ENCODE results near the gene SELENOF. TPM values are rescaled to one million over a fixed set of nuclear protein-coding genes. Genes with fewer than 3 reads are reported as not detected.

The SELENOF gene
- total and polyA plus RNA-seq, 10 of the 15 experiments (the other 5 are each of a cell fraction or from before 2014, with no cell fraction given), result 98.7 to 254 (median 172) TPM

DNA sequence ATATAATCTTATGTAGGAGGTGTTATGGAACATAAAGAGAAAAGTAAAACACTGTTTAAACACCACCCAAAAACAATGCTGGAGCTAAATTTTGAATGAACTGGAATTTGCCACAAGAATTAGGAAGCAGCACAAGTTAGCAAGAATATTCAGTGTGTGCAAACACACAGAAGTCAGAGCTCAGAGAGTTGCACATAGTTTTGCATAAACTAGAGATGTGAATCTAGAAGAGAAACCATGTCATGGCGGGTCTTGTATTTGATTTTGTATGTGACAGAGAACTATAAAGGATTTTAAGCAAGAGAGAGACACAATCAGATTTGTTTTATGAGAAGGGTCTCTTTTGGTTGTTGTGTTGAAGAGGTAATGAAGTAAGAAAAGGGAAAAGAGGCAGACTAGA is 38.2 kb downstream of the SELENOF start:
- POLR2A ChIA-PET, result no interaction called here
- Histone ChIP-seq H3K4me1 (ENCODE audit: control insufficient read depth, insufficient read depth, low read length) (no peaks in the 10 kb centered on the region), H2AFZ (ENCODE audit: control insufficient read depth, low read depth, low read length) (no peak overlapping the region), H3K36me3 (ENCODE audit: control insufficient read depth in 2 of 2, insufficient read depth in 2 of 2, low read length in 1 of 2) (peaks cover 0 to 14% of the 10 kb centered on the region in 2 experiments; a peak in 2 of 4 replicates), H4K20me1 (ENCODE audit: control insufficient read depth, insufficient read depth) (no peaks in the 10 kb centered on the region), H3K9ac (ENCODE audit: control insufficient read depth, insufficient read depth, low read length) (no peak overlapping the region), H3K27me3 (replicated peaks in 1 of 2; ENCODE audit: control insufficient read depth in 2 of 2, insufficient read depth in 2 of 2, low read length in 1 of 2) (no peaks in the 10 kb centered on the region), H3K79me2 (ENCODE audit: control insufficient read depth, insufficient read depth, low read length) (no peaks in the 10 kb centered on the region), H3K9me3 (replicated peaks; ENCODE audit: control insufficient read depth, insufficient read depth, low read length) (no peaks in the 10 kb centered on the region; the same call in 1 of the 3 replicates), H3K27ac (ENCODE audit: control insufficient read depth, insufficient read depth) (no peak overlapping the region), H3K4me2 (ENCODE audit: control insufficient read depth, insufficient read depth) (no peak overlapping the region), H3K4me3 (no peak overlapping the region)
- FAIRE-seq (no peak), ATAC-seq (no peak), DNase-seq (ENCODE audit: low read depth, low spot score) (no peak)
- CTCF ChIA-PET, result no interaction called here
- TF ChIP-seq HCFC1 (IDR thresholded peaks at IDR 0.05; ENCODE audit: low read length) (no peak), TARDBP (IDR thresholded peaks at IDR 0.05; ENCODE audit: borderline replicate concordance) (no peak), MYC (IDR thresholded peaks at IDR 0.05; ENCODE audit: insufficient read depth, insufficient read length, insufficient replicate concordance, low read length, severe bottlenecking) (no peak), RB1 (IDR thresholded peaks at IDR 0.05; ENCODE audit: borderline replicate concordance) (no peak), HDGF (IDR thresholded peaks at IDR 0.05) (no peak), RELA (IDR thresholded peaks at IDR 0.05; ENCODE audit: borderline replicate concordance, partially characterized antibody) (no peak), ZNF622 (IDR thresholded peaks at IDR 0.05) (no peak), EGR1 (IDR thresholded peaks at IDR 0.05; ENCODE audit: borderline replicate concordance in 1 of 2, low read depth in 2 of 2, low read length in 2 of 2) (no peak), HDAC2 (IDR thresholded peaks at IDR 0.05) (no peak), ZNF274 (IDR thresholded peaks at IDR 0.05; ENCODE audit: insufficient read depth, insufficient read length) (no peak), CBX3 (IDR thresholded peaks at IDR 0.05; ENCODE audit: borderline replicate concordance, low read depth) (no peak), ESRRA (IDR thresholded peaks at IDR 0.05; ENCODE audit: low read length) (no peak), RFX5 (IDR thresholded peaks at IDR 0.05; ENCODE audit: low read depth, low read length) (no peak), BRCA1 (IDR thresholded peaks at IDR 0.05; ENCODE audit: low read depth, low read length) (no peak), BMI1 (IDR thresholded peaks at IDR 0.05; ENCODE audit: borderline replicate concordance) (no peak), MEF2A (IDR thresholded peaks at IDR 0.05; ENCODE audit: insufficient read depth, low read depth, low read length) (no peak), NR2C2 (IDR thresholded peaks at IDR 0.05; ENCODE audit: borderline replicate concordance, control insufficient read depth, insufficient read length, low read depth) (no peak)
- TF ChIP-seq, protein P1, sequence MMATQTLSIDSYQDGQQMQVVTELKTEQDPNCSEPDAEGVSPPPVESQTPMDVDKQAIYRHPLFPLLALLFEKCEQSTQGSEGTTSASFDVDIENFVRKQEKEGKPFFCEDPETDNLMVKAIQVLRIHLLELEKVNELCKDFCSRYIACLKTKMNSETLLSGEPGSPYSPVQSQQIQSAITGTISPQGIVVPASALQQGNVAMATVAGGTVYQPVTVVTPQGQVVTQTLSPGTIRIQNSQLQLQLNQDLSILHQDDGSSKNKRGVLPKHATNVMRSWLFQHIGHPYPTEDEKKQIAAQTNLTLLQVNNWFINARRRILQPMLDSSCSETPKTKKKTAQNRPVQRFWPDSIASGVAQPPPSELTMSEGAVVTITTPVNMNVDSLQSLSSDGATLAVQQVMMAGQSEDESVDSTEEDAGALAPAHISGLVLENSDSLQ (IDR thresholded peaks at IDR 0.05), result no peak
- TF ChIP-seq, protein P2, sequence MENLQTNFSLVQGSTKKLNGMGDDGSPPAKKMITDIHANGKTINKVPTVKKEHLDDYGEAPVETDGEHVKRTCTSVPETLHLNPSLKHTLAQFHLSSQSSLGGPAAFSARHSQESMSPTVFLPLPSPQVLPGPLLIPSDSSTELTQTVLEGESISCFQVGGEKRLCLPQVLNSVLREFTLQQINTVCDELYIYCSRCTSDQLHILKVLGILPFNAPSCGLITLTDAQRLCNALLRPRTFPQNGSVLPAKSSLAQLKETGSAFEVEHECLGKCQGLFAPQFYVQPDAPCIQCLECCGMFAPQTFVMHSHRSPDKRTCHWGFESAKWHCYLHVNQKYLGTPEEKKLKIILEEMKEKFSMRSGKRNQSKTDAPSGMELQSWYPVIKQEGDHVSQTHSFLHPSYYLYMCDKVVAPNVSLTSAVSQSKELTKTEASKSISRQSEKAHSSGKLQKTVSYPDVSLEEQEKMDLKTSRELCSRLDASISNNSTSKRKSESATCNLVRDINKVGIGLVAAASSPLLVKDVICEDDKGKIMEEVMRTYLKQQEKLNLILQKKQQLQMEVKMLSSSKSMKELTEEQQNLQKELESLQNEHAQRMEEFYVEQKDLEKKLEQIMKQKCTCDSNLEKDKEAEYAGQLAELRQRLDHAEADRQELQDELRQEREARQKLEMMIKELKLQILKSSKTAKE (IDR thresholded peaks at IDR 0.05; ENCODE audit: low read depth, poor library complexity, severe bottlenecking), result no peak
- SMC1A ChIA-PET (ENCODE audit: uncharacterized antibody, unreplicated experiment), result interaction anchor here (1.1 kb wide), 1 partner anchor 38 kb away, joined by 4 read pairs; the partner anchor contains the start of gene SELENOF
- WGBS (ENCODE audit: insufficient coverage, insufficient replicate concordance, low lambda C conversion rate, missing lambda C conversion rate), result 89% methylated on average over 1 of the region's 1 CpG
- intact Hi-C loops (cut with micrococcal nuclease; ENCODE audit: unreplicated experiment) (no loop called here), in situ Hi-C loops (cut with MboI) (no loop called here)
- BruUV-seq (replicated peaks), result no TSS peak
- RAD21 ChIA-PET (ENCODE audit: unreplicated experiment), result no interaction called here
